GM23338 (cell line): ENCODE results near the gene RNF44. TPM values are rescaled to one million over a fixed set of nuclear protein-coding genes. Genes with fewer than 3 reads are reported as not detected.

ENCODE experiments used
- ATAC-seq: fragments of 200-7000 bp; cut with Tn5 transposase; 3 replicates; pipeline ENCODE4 v1.9.1; 2020
- DNase-seq: peaks from one replicate; pipeline ENCODE4 v3.0.0-alpha.2; 2015; ENCODE audit warnings: low spot score
- H2AFZ ChIP-seq: fragments of 200-600 bp; sonication (generic); 2 replicates; pipeline ENCODE4 v1.8.0; 2016; ENCODE audit warnings: antibody characterized with exemption, mild to moderate bottlenecking, moderate library complexity
- H3F3A ChIP-seq: fragments of 200-600 bp; sonication (generic); replicated peaks from 2 replicates; pipeline ENCODE4 v1.8.0; 2017; ENCODE audit warnings: antibody characterized with exemption, mixed run types, low read depth
- H3K27ac ChIP-seq: fragments of 200-600 bp; sonication (generic); 2 replicates; pipeline ENCODE4 v1.6.1; 2016; ENCODE audit warnings: low read depth
- H3K27me3 ChIP-seq: fragments of 200-600 bp; sonication (generic); 2 replicates; pipeline ENCODE4 v1.8.0; 2016; ENCODE audit warnings: mild to moderate bottlenecking, mixed run types, moderate library complexity; ENCODE audit not compliant: insufficient read depth
- H3K36me3 ChIP-seq: fragments of 200-600 bp; sonication (generic); 2 replicates; pipeline ENCODE4 v1.8.0; 2016; ENCODE audit warnings: mild to moderate bottlenecking; ENCODE audit not compliant: insufficient read depth
- H3K4me1 ChIP-seq: fragments of 200-600 bp; sonication (generic); 2 replicates; pipeline ENCODE4 v1.8.0; 2016; ENCODE audit warnings: mild to moderate bottlenecking, moderate library complexity; ENCODE audit not compliant: insufficient read depth
- H3K4me2 ChIP-seq: fragments of 200-600 bp; sonication (generic); 2 replicates; pipeline ENCODE4 v1.7.1; 2017; ENCODE audit warnings: mixed run types
- H3K4me3 ChIP-seq: fragments of 200-600 bp; sonication (generic); 2 replicates; pipeline ENCODE4 v1.6.1; 2016; ENCODE audit warnings: mixed run types
- H3K79me2 ChIP-seq: fragments of 200-600 bp; sonication (generic); replicated peaks from 2 replicates; pipeline ENCODE4 v1.8.0; 2017; ENCODE audit warnings: mild to moderate bottlenecking; ENCODE audit not compliant: insufficient read depth
- H3K9me2 ChIP-seq: fragments of 200-600 bp; sonication (generic); 2 replicates; pipeline ENCODE4 v1.8.0; 2017; ENCODE audit not compliant: insufficient read depth
- H4K20me1 ChIP-seq: fragments of 200-600 bp; sonication (generic); replicated peaks from 2 replicates; pipeline ENCODE4 v1.8.0; 2017; ENCODE audit warnings: mild to moderate bottlenecking; ENCODE audit not compliant: insufficient read depth
- H3K27ac Mint-ChIP-seq: 2 replicates; pipeline ENCODE4 v1.8.0; 2020; ENCODE audit warnings: inconsistent platforms, mild to moderate bottlenecking, moderate library complexity, mixed read lengths
- H3K27me3 Mint-ChIP-seq: 3 replicates; pipeline ENCODE4 v1.8.0; 2022; ENCODE audit warnings: low read depth, mild to moderate bottlenecking, moderate library complexity, mixed read lengths, inconsistent platforms; ENCODE audit not compliant: insufficient read depth, poor library complexity
- H3K36me3 Mint-ChIP-seq: 3 replicates; pipeline ENCODE4 v1.8.0; 2021; ENCODE audit warnings: low read depth, mild to moderate bottlenecking, inconsistent platforms, moderate library complexity, mixed read lengths
- H3K4me1 Mint-ChIP-seq: 3 replicates; pipeline ENCODE4 v1.8.0; 2020; ENCODE audit warnings: mild to moderate bottlenecking, inconsistent platforms, mixed read lengths
- H3K4me3 Mint-ChIP-seq: 3 replicates; pipeline ENCODE4 v1.8.0; 2021; ENCODE audit warnings: moderate library complexity, mild to moderate bottlenecking, inconsistent platforms, mixed read lengths
- H3K9me3 Mint-ChIP-seq: 3 replicates; pipeline ENCODE4 v1.8.0; 2020; ENCODE audit warnings: moderate library complexity, mild to moderate bottlenecking, inconsistent platforms, mixed read lengths
- NANOG ChIP-seq: IDR thresholded peaks from 2 replicates; pipeline ENCODE4 v1.6.1; 2016; ENCODE audit warnings: antibody characterized with exemption, borderline replicate concordance
- POLR2AphosphoS5 ChIP-seq: IDR thresholded peaks from 2 replicates; pipeline ENCODE4 v1.6.1; 2016; ENCODE audit warnings: antibody characterized with exemption, low read depth
- STAT1 ChIP-seq: IDR thresholded peaks from one replicate; pipeline ENCODE4 v1.6.1; 2016; ENCODE audit warnings: antibody characterized with exemption; ENCODE audit not compliant: unreplicated experiment
- ZNF114 ChIP-seq: fragments of 250-450 bp; sonication (Bioruptor Pico); IDR thresholded peaks from 2 replicates; pipeline ENCODE4 v1.5.0; 2020; ENCODE audit warnings: mild to moderate bottlenecking, moderate library complexity
- ZNF331 ChIP-seq: fragments of 250-450 bp; sonication (Bioruptor Pico); IDR thresholded peaks from 2 replicates; pipeline ENCODE4 v1.5.0; 2020; ENCODE audit warnings: low read depth, mild to moderate bottlenecking, moderate library complexity
- polyA plus RNA-seq: library from polyadenylated mRNA; unstranded; fragments of >200 nt; fragmentation: Nextera tagmentation; extraction: Ambion mirVana; gene quantifications from 2 replicates; pipeline ENCODE4 v1.2.1, GENCODE V29; 2016
- total RNA-seq: library from RNA; depleted of rRNA; stranded (reverse); fragments of >200 nt; shearing (Covaris generic); gene quantifications from 2 replicates; pipeline ENCODE4 v1.2.3, GENCODE V29; 2014
- TF ChIP-seq, protein P1 (sequence below): fragments of 250-450 bp; sonication (Bioruptor Pico); IDR thresholded peaks from 2 replicates; pipeline ENCODE4 v1.5.0; 2020; ENCODE audit warnings: mild to moderate bottlenecking, moderate library complexity
- TF ChIP-seq, protein P2 (sequence below): IDR thresholded peaks from 2 replicates; pipeline ENCODE4 v1.6.1; 2016; ENCODE audit warnings: antibody characterized with exemption

RNF44 gene
- total and polyA plus RNA-seq, 2 experiments from 2014 or later: 56.7 to 104 TPM

DNA sequence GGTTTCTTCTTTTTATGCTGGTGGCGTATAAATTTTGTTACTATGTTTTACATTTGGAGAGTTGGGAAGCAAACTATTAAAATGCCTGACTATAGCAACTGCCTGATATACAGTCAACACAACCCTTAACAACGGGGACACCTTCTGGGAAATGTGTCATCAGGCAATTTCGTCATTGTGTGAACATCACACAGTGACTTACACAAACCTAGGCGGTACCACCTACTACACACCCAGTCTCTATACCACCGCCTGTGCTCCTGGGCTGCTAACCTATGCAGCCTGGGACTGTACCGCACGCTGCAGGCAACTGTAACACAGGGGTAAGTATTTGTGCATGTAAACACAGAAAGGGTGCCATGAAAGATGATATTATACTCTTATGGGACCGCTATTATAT, 10.6 kb upstream of the RNF44 start (continued):
- TF ChIP-seq, protein P1, sequence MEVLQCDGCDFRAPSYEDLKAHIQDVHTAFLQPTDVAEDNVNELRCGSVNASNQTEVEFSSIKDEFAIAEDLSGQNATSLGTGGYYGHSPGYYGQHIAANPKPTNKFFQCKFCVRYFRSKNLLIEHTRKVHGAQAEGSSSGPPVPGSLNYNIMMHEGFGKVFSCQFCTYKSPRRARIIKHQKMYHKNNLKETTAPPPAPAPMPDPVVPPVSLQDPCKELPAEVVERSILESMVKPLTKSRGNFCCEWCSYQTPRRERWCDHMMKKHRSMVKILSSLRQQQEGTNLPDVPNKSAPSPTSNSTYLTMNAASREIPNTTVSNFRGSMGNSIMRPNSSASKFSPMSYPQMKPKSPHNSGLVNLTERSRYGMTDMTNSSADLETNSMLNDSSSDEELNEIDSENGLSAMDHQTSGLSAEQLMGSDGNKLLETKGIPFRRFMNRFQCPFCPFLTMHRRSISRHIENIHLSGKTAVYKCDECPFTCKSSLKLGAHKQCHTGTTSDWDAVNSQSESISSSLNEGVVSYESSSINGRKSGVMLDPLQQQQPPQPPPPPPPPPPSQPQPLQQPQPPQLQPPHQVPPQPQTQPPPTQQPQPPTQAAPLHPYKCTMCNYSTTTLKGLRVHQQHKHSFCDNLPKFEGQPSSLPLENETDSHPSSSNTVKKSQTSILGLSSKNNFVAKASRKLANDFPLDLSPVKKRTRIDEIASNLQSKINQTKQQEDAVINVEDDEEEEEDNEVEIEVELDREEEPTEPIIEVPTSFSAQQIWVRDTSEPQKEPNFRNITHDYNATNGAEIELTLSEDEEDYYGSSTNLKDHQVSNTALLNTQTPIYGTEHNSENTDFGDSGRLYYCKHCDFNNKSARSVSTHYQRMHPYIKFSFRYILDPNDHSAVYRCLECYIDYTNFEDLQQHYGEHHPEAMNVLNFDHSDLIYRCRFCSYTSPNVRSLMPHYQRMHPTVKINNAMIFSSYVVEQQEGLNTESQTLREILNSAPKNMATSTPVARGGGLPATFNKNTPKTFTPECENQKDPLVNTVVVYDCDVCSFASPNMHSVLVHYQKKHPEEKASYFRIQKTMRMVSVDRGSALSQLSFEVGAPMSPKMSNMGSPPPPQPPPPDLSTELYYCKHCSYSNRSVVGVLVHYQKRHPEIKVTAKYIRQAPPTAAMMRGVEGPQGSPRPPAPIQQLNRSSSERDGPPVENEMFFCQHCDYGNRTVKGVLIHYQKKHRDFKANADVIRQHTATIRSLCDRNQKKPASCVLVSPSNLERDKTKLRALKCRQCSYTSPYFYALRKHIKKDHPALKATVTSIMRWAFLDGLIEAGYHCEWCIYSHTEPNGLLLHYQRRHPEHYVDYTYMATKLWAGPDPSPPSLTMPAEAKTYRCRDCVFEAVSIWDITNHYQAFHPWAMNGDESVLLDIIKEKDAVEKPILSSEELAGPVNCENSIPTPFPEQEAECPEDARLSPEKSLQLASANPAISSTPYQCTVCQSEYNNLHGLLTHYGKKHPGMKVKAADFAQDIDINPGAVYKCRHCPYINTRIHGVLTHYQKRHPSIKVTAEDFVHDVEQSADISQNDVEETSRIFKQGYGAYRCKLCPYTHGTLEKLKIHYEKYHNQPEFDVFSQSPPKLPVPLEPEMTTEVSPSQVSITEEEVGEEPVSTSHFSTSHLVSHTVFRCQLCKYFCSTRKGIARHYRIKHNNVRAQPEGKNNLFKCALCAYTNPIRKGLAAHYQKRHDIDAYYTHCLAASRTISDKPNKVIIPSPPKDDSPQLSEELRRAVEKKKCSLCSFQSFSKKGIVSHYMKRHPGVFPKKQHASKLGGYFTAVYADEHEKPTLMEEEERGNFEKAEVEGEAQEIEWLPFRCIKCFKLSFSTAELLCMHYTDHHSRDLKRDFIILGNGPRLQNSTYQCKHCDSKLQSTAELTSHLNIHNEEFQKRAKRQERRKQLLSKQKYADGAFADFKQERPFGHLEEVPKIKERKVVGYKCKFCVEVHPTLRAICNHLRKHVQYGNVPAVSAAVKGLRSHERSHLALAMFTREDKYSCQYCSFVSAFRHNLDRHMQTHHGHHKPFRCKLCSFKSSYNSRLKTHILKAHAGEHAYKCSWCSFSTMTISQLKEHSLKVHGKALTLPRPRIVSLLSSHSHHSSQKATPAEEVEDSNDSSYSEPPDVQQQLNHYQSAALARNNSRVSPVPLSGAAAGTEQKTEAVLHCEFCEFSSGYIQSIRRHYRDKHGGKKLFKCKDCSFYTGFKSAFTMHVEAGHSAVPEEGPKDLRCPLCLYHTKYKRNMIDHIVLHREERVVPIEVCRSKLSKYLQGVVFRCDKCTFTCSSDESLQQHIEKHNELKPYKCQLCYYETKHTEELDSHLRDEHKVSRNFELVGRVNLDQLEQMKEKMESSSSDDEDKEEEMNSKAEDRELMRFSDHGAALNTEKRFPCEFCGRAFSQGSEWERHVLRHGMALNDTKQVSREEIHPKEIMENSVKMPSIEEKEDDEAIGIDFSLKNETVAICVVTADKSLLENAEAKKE: no peak
- TF ChIP-seq ZNF331 (no peak), ZNF114 (CRISPR knock-in tag) (no peak), NANOG (no peak)

DNA sequence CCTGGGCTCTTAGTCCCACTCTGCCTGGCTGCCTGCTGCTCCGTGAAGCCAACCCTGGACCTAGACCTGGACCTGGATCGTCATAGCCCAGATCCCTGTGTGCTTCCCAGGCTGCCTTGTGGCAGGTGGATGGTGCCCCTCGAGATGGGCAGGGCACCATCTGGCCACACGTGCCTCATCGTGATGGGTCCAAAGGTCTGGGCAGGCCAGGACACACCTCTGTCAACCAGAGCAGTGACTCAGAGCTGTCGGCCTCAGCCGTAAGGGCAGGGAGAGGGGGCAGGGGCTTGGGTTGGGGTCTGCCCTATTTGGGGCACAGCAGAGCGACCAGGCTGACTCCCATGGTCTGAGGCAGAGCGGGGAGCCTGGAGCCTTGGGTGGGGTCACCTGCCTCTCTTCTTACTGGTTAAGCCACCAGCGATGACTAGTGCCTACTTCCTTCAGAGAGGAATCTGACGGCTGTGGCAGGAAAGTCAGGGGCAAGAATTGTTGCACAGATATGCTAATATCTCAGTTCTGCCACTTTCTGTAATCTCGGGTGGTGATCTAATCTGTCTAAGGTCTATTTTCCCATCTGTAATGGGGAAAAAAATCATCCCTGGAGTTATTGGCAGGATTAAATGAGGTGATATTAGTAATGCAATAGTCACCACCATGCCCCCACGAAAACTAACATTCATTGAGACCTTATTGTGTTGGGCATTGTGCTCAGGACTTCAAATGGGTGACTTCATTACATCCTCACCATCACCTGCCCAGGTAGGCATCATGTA, 8.7 kb upstream of the RNF44 start:
- Histone ChIP-seq H3F3A (peaks cover 14% of the 10 kb centered on the region), H3K27ac (no peak overlapping the region), H3K9me2 (no peaks in the 10 kb centered on the region), H2AFZ (no peak overlapping the region), H3K27me3 (no peaks in the 10 kb centered on the region), H3K4me3 (no peak overlapping the region), H3K79me2 (peaks cover 5% of the 10 kb centered on the region; the same call in 1 of the 2 replicates), H3K4me2 (no peak overlapping the region), H3K36me3 (no peaks in the 10 kb centered on the region), H4K20me1 (no peaks in the 10 kb centered on the region), H3K4me1 (peaks cover 24% of the 10 kb centered on the region)
- Mint-ChIP-seq H3K4me1 (peaks cover 25% of the 10 kb centered on the region), H3K4me3 (no peak overlapping the region), H3K27me3 (peaks cover 17% of the 10 kb centered on the region), H3K27ac (no peak overlapping the region), H3K36me3 (no peaks in the 10 kb centered on the region), H3K9me3 (no peaks in the 10 kb centered on the region)
- TF ChIP-seq POLR2AphosphoS5 (no peak), STAT1 (no peak), ZNF114 (CRISPR knock-in tag) (no peak)
- TF ChIP-seq, protein P2, sequence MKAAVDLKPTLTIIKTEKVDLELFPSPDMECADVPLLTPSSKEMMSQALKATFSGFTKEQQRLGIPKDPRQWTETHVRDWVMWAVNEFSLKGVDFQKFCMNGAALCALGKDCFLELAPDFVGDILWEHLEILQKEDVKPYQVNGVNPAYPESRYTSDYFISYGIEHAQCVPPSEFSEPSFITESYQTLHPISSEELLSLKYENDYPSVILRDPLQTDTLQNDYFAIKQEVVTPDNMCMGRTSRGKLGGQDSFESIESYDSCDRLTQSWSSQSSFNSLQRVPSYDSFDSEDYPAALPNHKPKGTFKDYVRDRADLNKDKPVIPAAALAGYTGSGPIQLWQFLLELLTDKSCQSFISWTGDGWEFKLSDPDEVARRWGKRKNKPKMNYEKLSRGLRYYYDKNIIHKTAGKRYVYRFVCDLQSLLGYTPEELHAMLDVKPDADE: no peak
- DNase-seq (no peak), ATAC-seq (no peak)
